ENCODE results near the gene P2RX2.
"Not testable (repeated sequence)": the region's sequence is repeated elsewhere in the genome, so short reads cannot be mapped to it uniquely, and the experiment has no call there.

P2RX2 gene

DNA sequence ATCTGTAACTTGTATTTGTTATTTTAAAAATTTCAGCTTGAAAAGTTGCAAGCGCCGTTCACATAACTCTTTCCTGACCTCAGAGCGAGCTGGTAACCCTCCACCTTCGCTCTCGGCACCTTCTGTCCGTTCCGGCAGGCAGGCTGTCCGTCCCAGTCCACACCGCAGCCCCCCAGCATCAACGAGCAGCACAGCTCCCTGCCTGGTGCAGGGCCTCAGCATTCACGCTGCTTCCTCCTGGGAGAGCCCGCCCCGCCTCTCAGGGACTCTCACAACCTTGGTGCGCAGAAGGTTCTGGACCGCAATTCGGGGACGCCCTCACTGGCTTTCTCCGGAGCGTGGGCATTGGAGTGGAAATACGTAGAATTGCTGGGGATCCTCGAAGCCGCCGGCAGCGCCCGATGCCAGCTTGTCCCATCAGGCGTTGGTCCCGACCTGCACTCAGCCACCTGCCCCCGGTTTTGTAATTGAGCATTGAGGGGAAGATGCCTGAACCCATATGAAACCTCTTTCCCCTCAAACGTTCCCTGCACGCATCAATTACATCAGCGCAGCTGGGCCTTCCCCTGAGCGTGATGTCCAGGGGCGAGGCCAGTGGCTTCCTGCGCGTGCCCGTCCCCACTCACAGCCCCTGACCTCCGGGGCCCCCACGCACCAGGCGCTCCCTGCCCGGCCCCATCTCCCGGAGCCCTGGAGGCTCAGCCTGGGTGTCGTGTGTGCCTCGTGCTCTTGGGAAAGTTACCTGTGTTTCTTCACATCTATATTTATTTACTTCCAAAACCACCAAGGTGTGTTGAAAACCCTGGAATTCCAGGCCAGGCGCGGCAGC lies 27.3 kb upstream of the P2RX2 start:
- H3K27me3 Mint-ChIP-seq (ENCODE audit: low read depth) = peaks cover 5% of the 10 kb centered on the region
- H3K27ac Mint-ChIP-seq = no peak overlapping the region
- no peaks in the 10 kb centered on the region for H3K9me3 Mint-ChIP-seq
- no peaks in the 10 kb centered on the region for H3K36me3 Mint-ChIP-seq (ENCODE audit: low read depth)
- peaks cover 4% of the 10 kb centered on the region for H3K4me1 Mint-ChIP-seq (ENCODE audit: low read depth)
- no peak for DNase-seq (ENCODE audit: low spot score)
- no peak overlapping the region for H3K4me3 Mint-ChIP-seq

DNA sequence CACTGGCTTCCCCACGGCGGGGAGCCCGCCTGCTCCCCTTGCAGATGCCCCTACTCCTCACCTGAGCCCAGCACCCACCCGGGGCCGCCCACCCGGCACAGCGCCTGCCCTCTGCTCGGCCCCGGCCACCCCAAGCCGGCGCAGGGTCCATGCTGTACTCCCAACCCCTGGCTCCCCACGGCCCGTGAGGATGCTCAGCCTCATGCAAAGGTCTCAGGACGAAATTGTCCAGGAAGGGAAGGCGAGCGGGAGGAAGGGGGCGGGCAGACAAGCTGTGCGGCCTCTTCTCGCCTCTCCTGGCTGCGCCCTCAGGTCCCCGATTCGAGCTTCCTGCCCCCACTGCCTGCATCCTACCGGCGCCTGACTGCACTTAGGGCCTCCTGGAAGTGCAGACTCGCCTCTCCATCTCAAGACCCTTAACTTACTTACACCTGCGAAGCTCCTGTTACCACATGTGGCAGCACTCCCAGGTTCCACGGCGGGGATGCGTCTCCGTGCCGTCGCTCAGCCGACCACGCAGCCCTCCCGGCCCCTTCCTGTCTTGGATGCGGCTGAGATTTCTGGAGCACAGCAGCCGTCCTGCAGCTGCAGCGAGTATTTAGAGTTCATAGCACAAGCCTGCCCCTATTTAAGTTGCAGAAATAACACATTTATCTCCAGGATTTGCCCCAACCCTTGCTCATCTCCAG lies 26.1 kb upstream of the P2RX2 start:
- H3K9me3 Mint-ChIP-seq = no peaks in the 10 kb centered on the region
- no peaks in the 10 kb centered on the region for H3K36me3 Mint-ChIP-seq (ENCODE audit: low read depth)
- H3K27ac Mint-ChIP-seq = no peak overlapping the region
- peaks cover 9% of the 10 kb centered on the region for H3K27me3 Mint-ChIP-seq (ENCODE audit: low read depth)
- peaks cover 6% of the 10 kb centered on the region for H3K4me1 Mint-ChIP-seq (ENCODE audit: low read depth)
- no peak overlapping the region for H3K4me3 Mint-ChIP-seq
- DNase-seq (ENCODE audit: low spot score) = no peak

DNA sequence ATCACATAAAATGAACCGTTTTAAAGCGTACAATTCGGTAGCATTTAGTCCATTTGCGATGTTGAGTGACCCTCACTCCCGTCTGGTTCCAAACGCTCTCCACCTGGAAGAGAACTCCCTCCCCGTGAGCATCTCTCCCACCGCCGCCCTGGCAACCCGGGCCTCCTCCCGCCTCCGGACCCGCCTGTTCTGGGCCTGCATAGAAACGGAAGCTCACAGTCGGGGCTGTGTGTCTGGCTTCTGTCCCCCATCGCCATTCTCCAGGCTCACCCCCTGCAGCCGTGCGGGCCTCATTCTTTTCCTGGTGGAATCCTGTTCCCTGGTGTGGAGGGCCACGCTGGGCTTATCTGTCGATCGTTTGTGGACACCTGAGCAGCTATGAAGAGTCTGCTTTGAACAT lies 25.5 kb upstream of the P2RX2 start:
- Mint-ChIP-seq H3K4me1 (ENCODE audit: low read depth) (peaks cover 9% of the 10 kb centered on the region), H3K9me3 (no peaks in the 10 kb centered on the region), H3K27me3 (ENCODE audit: low read depth) (peaks cover 13% of the 10 kb centered on the region), H3K4me3 (no peak overlapping the region), H3K36me3 (ENCODE audit: low read depth) (no peaks in the 10 kb centered on the region), H3K27ac (no peak overlapping the region)
- DNase-seq (ENCODE audit: low spot score) = no peak

DNA sequence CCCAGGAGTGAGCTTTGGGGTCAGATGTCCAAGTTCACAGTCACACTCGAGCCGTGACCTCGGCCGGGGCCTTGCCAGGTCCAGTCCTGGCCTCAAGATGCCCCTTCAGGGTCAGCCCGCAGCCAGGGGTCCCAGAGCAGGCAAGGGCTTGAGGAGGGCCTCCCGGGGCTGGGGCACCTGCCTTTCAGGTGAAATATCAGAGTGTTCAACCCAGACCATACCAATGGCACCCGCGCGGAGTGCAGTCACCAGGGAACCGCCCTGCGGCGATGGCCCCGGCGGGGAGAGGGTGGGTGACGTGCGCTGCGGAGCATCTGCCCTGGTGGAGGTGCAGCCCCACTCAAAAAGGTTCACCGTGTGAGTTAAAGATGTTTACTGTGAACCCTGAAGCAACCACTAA lies 25.1 kb upstream of the P2RX2 start:
- Mint-ChIP-seq H3K4me1 (ENCODE audit: low read depth) (peaks cover 9% of the 10 kb centered on the region), H3K36me3 (ENCODE audit: low read depth) (no peaks in the 10 kb centered on the region)

DNA sequence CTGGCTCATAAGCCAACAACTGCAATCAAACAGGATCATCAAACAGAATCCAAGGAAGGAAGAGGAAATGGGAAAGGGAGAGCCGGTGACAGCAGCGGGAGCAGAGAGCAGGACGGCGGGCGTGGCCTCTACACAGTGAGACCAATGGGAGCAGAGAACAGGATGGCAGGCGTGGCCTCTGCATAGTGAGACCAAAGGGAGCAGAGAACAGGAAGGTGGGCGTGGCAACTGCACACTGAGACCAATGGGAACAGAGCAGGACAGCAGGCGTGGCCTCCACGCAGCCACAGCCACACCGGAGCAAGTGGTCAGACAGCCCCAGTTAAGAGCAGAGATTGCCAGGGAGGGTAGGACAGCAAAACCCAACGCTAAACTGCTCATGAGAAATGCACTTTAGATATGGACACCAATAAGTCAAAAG lies 24.6 kb upstream of the P2RX2 start:
- Mint-ChIP-seq H3K4me3 (no peak overlapping the region), H3K27ac (no peak overlapping the region), H3K27me3 (ENCODE audit: low read depth) (peaks cover 19% of the 10 kb centered on the region), H3K4me1 (ENCODE audit: low read depth) (peaks cover 13% of the 10 kb centered on the region), H3K9me3 (no peaks in the 10 kb centered on the region), H3K36me3 (ENCODE audit: low read depth) (no peaks in the 10 kb centered on the region)
- DNase-seq (ENCODE audit: low spot score) = peak; percentile 18

More for the DNA sequence above, 25.1 kb upstream of the P2RX2 start:
- H3K27me3 Mint-ChIP-seq (ENCODE audit: low read depth) = peaks cover 14% of the 10 kb centered on the region
- no peak overlapping the region for H3K4me3 Mint-ChIP-seq
- H3K9me3 Mint-ChIP-seq = no peaks in the 10 kb centered on the region
- no peak for DNase-seq (ENCODE audit: low spot score)
- H3K27ac Mint-ChIP-seq = no peak overlapping the region

DNA sequence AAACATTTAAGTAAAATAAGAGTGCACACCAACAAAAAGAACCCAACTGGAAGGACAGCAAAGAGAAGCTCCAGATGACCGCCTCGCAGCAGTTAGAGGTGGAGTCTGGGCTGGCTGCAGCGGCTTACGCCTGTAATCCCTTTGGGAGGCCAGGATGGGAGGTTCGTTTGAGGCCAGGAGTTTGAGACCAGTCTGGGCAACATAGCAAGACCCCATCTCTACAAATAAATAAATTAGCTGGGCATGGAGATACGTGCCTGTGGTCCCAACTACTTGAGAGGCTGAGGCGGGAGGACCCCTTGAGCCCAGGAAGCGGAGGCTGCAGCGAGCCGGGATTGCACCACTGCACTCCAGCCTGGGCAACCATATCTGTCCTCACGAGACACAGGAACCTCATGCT lies 23.4 kb upstream of the P2RX2 start:
- H3K4me1 Mint-ChIP-seq (ENCODE audit: low read depth) = peaks cover 14% of the 10 kb centered on the region

DNA sequence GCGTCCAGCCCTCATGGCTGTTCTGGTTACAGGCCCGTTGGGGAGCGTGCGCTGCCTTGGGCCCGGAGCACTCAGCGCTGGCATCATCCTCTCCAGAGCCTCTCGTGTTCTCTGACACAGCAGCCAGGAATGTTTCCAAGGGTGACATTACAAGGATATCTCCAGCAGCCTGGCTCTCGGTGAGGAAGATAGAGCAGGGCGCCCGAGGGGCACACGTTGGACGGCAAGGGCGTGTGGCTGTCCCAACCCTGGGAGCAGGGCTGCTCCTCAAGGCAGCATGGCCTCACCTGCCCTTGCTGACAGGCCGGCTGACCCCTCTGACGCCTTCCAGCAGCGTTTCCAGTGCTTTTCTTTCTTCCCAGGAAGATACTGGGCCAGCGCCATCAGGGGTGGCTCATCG lies 22.6 kb upstream of the P2RX2 start:
- DNase-seq (ENCODE audit: low spot score) = no peak
- Mint-ChIP-seq H3K4me1 (ENCODE audit: low read depth) (peaks cover 17% of the 10 kb centered on the region), H3K36me3 (ENCODE audit: low read depth) (no peaks in the 10 kb centered on the region), H3K27ac (no peak overlapping the region), H3K4me3 (no peak overlapping the region), H3K9me3 (no peaks in the 10 kb centered on the region), H3K27me3 (ENCODE audit: low read depth) (peaks cover 34% of the 10 kb centered on the region)

More for the DNA sequence above, 23.4 kb upstream of the P2RX2 start:
- DNase-seq (ENCODE audit: low spot score) = no peak
- Mint-ChIP-seq H3K36me3 (ENCODE audit: low read depth) (no peaks in the 10 kb centered on the region), H3K27me3 (ENCODE audit: low read depth) (peaks cover 27% of the 10 kb centered on the region), H3K9me3 (no peaks in the 10 kb centered on the region), H3K4me3 (no peak overlapping the region), H3K27ac (no peak overlapping the region)

DNA sequence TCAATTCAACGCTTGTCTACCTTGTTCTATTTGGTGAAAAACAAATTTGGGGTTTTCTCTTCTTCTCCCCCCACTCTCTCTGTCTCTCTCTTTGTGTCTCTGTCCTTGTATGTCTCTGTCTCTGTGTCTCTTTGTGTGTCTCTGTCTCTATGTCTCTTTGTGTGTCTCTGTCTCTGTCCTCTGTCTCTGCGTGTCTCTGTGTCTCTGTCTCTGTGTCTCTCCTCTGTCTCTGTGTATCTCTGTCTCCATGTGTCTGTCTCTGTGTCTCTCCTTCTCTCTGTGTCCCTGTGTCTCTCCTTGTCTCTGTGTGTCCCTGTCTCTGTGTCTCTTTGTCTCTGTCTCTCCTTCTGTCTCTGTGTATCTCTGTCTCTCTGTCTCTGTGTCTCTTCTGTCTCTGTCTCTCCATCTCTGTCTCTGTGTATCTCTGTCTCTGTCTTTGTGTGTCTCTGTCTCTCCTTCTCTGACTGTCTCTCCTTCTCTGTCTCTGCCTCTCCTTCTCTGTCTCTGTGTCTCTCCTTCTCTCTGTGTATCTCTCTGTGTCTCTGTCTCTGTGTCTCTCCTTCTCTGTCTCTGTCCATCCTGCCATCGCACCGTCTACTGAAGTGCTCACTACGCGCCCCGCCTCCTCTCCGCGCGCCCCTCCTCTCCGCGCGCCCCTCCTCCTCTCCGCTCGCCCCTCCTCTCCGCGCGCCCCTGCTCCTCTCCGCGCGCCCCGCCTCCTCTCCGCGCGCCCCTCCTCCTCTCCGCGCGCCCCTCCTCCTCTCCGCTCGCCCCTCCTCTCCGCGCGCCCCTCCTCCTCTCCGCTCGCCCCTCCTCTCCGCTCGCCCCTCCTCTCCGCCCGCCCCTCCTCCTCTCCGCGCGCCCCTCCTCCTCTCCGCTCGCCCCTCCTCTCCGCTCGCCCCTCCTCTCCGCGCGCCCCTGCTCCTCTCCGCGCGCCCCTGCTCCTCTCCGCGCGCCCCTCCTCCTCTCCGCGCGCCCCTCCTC lies 21.0 kb upstream of the P2RX2 start:
- H3K27me3 Mint-ChIP-seq (ENCODE audit: low read depth) = peaks cover 46% of the 10 kb centered on the region
- H3K36me3 Mint-ChIP-seq (ENCODE audit: low read depth) = no peaks in the 10 kb centered on the region
- no peak overlapping the region for H3K27ac Mint-ChIP-seq
- H3K9me3 Mint-ChIP-seq = no peaks in the 10 kb centered on the region
- peaks cover 17% of the 10 kb centered on the region for H3K4me1 Mint-ChIP-seq (ENCODE audit: low read depth)
- no peak for DNase-seq (ENCODE audit: low spot score)
- peak overlapping the region; percentile 59 for H3K4me3 Mint-ChIP-seq

DNA sequence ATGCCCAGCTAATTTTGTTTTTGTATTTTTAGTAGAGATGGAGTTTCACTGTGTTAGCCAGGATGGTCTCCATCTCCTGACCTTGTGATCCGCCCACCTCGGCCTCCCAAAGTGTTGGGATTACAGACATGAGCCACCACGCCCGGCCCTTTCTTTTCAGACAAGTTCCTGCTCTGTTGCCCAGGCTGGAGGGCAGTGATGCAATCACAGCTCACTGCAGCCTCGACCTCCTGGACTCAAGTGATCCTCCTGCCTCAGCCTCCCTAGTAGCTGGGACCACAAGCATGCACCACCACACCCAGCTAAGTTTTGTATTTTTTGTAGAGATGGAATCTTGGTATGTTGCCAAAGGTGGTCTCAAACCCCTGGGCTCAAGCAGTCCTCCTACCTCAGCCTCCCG lies 19.1 kb upstream of the P2RX2 start:
- peaks cover 53% of the 10 kb centered on the region for H3K27me3 Mint-ChIP-seq (ENCODE audit: low read depth)
- not testable (repeated sequence) for H3K9me3 Mint-ChIP-seq; H3K36me3 Mint-ChIP-seq (ENCODE audit: low read depth); H3K4me3 Mint-ChIP-seq; H3K27ac Mint-ChIP-seq; DNase-seq (ENCODE audit: low spot score)
- H3K4me1 Mint-ChIP-seq (ENCODE audit: low read depth) = peaks cover 13% of the 10 kb centered on the region

DNA sequence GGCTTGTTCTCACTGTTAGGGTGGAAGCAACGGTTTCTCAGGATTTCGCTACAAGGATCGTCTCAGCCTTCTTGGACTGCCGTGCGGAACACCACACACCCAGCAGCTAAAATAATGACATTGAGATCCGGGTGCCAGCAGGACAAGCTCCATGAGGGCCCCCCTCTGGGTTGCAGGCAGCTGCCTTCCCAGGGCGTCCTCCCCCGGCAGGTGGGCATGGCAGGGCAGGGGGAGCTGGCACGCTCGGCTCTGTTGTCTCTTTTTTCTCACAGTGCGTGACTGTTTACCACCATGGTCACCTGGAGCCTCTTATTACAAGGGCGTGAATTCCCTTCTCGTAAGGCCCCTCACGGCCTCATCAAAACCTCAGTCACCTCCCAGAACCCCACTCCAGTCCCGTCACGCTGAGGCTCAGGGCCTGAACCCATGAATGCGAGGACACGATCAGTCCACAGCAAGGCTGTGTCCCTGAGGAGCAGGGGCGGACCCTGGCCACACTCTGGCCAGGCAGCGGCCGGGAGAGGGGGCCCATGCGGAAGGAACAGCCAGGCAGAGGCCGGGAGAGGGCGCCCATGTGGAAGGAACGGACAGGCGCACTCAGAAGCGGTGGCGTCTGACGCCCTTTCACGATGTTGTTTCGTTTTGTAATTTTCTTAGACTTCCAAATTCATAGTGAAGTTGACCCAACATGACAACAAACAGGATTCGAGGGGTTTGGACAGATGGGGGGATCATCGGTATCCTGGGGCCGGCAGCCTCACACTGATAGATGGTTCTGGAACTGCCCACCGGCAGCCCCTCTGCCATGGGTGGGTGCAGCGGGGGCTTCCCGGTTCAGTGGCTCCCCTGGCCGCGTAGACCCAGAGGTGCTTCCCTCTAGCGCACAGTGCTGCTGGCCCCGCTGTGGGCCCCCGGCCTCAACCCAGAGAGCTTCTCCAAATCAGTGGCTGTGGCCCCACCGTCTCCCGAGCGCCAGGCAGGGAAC lies 18.2 kb upstream of the P2RX2 start:
- H3K27me3 Mint-ChIP-seq (ENCODE audit: low read depth) = peaks cover 58% of the 10 kb centered on the region
- H3K9me3 Mint-ChIP-seq = no peaks in the 10 kb centered on the region
- peak overlapping the region; percentile 74 for H3K4me3 Mint-ChIP-seq
- H3K36me3 Mint-ChIP-seq (ENCODE audit: low read depth) = no peaks in the 10 kb centered on the region
- H3K4me1 Mint-ChIP-seq (ENCODE audit: low read depth) = peaks cover 13% of the 10 kb centered on the region
- H3K27ac Mint-ChIP-seq = no peak overlapping the region
- DNase-seq (ENCODE audit: low spot score) = peak; percentile 22

DNA sequence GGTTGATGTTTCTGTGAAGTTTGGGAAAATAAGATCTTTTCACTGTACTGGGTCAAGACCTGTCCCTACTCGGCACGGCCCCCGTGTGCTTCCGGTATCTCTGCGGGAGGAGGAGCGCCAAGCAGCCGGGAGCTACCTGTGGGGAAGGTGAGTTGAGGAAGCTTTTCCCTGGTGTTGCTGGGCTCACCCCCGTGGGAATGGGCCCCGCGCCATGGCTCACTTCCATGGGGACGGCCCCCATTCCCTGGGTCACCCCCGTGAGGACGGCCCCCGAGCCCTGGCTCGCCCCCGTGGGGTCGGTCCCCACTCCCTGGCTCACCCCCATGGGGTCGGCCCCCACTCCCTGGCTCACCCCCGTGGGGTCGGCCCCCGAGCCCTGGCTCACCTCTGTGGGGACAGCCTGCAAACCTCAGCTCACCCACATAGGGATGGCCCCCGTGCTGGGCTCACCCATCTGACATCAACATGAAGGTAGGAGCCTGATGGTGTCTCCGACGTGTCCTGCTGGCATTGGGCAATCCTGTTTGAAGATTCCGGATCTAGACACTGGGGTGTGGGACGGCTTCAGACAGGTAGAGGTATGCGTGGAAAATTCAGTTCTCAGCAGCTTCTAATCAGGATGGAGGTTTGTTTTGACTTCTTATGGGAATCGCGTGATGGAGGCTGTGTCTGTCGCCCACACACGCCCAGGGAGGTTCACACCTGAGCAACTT lies 17.2 kb upstream of the P2RX2 start:
- Mint-ChIP-seq H3K9me3 (no peaks in the 10 kb centered on the region), H3K4me1 (ENCODE audit: low read depth) (peaks cover 13% of the 10 kb centered on the region), H3K27me3 (ENCODE audit: low read depth) (peaks cover 54% of the 10 kb centered on the region), H3K4me3 (peak overlapping the region; percentile 74), H3K36me3 (ENCODE audit: low read depth) (no peaks in the 10 kb centered on the region), H3K27ac (no peak overlapping the region)
- no peak for DNase-seq (ENCODE audit: low spot score)

DNA sequence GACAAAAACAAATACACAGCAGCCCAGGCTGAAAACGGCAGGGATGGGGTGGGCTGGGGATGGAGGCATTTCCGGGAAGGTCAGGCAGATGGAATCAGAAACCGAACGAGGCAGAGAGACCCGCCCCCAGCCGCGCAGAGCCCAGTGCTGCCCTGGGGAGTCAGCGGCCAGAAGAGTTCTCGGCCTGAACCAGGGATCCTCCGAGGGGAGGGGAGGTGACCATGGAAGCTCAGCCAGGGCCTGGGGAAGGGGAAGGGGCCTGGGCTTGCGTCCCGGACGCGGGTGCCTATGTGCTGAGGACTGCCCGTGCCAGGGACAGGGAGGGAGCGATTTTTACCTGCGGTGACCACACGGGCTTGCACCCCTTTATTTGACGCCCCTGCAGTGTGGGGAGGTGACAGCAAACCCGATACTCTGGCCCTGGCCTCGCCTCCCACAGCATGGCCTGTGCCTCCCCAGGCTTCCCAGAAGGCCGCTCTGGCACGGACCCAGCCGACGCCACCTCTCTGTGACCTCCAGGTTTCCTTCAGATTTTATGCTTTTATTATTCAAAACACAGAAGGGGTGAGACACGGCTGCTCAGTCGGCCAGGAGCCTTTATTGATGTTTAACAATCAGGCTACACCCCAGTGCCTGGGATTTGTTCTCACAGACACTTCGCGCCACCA lies 15.9 kb upstream of the P2RX2 start:
- no peak for DNase-seq (ENCODE audit: low spot score)
- H3K9me3 Mint-ChIP-seq = no peaks in the 10 kb centered on the region
- no peaks in the 10 kb centered on the region for H3K36me3 Mint-ChIP-seq (ENCODE audit: low read depth)
- H3K27ac Mint-ChIP-seq = no peak overlapping the region
- H3K27me3 Mint-ChIP-seq (ENCODE audit: low read depth) = peaks cover 57% of the 10 kb centered on the region
- no peak overlapping the region for H3K4me3 Mint-ChIP-seq
- H3K4me1 Mint-ChIP-seq (ENCODE audit: low read depth) = peaks cover 8% of the 10 kb centered on the region
